ENCODE results near the gene MAN1A1. TPM values are rescaled to one million over a fixed set of nuclear protein-coding genes. Genes with fewer than 3 reads are reported as not detected.

MAN1A1 gene
- total and polyA plus RNA-seq, 2 experiments from 2014 or later = 2.0 to 8.7 TPM

- Mint-ChIP-seq H3K9me3 (no peaks in the 10 kb centered on the region), H3K4me3 (no peak overlapping the region), H3K27ac (no peak overlapping the region), H3K27me3 (ENCODE audit: insufficient read depth, low read depth, poor library complexity) (no peaks in the 10 kb centered on the region), H3K36me3 (ENCODE audit: low read depth) (no peaks in the 10 kb centered on the region), H3K4me1 (peaks cover 23% of the 10 kb centered on the region)
- DNase-seq (ENCODE audit: low spot score) (no peak), ATAC-seq (no peak)
- Histone ChIP-seq H3K27me3 (ENCODE audit: insufficient read depth) (no peaks in the 10 kb centered on the region), H3K4me3 (no peak overlapping the region), H3K36me3 (ENCODE audit: insufficient read depth) (no peaks in the 10 kb centered on the region), H3K79me2 (replicated peaks; ENCODE audit: insufficient read depth) (no peaks in the 10 kb centered on the region), H3K9me2 (ENCODE audit: insufficient read depth) (0 out of 2 replicates have a peak, but pooled peaks cover 2% of the 10 kb centered on the region), H3F3A (replicated peaks; ENCODE audit: low read depth) (no peaks in the 10 kb centered on the region), H3K27ac (ENCODE audit: low read depth) (no peak overlapping the region), H2AFZ (no peak overlapping the region), H4K20me1 (replicated peaks; ENCODE audit: insufficient read depth) (no peaks in the 10 kb centered on the region), H3K4me1 (ENCODE audit: insufficient read depth) (peaks cover 19% of the 10 kb centered on the region; the same call in 1 of the 2 replicates), H3K4me2 (no peak overlapping the region)
- TF ChIP-seq STAT1 (IDR thresholded peaks at IDR 0.05; ENCODE audit: unreplicated experiment) = no peak
- TF ChIP-seq EZH2 (IDR thresholded peaks at IDR 0.05; ENCODE audit: low read depth, unreplicated experiment) = no peak
- TF ChIP-seq ZNF114 (CRISPR knock-in tag; IDR thresholded peaks at IDR 0.05) = no peak
- TF ChIP-seq, protein P1, sequence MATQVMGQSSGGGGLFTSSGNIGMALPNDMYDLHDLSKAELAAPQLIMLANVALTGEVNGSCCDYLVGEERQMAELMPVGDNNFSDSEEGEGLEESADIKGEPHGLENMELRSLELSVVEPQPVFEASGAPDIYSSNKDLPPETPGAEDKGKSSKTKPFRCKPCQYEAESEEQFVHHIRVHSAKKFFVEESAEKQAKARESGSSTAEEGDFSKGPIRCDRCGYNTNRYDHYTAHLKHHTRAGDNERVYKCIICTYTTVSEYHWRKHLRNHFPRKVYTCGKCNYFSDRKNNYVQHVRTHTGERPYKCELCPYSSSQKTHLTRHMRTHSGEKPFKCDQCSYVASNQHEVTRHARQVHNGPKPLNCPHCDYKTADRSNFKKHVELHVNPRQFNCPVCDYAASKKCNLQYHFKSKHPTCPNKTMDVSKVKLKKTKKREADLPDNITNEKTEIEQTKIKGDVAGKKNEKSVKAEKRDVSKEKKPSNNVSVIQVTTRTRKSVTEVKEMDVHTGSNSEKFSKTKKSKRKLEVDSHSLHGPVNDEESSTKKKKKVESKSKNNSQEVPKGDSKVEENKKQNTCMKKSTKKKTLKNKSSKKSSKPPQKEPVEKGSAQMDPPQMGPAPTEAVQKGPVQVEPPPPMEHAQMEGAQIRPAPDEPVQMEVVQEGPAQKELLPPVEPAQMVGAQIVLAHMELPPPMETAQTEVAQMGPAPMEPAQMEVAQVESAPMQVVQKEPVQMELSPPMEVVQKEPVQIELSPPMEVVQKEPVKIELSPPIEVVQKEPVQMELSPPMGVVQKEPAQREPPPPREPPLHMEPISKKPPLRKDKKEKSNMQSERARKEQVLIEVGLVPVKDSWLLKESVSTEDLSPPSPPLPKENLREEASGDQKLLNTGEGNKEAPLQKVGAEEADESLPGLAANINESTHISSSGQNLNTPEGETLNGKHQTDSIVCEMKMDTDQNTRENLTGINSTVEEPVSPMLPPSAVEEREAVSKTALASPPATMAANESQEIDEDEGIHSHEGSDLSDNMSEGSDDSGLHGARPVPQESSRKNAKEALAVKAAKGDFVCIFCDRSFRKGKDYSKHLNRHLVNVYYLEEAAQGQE (IDR thresholded peaks at IDR 0.05; ENCODE audit: unreplicated experiment) = no peak
- TF ChIP-seq, protein P2, sequence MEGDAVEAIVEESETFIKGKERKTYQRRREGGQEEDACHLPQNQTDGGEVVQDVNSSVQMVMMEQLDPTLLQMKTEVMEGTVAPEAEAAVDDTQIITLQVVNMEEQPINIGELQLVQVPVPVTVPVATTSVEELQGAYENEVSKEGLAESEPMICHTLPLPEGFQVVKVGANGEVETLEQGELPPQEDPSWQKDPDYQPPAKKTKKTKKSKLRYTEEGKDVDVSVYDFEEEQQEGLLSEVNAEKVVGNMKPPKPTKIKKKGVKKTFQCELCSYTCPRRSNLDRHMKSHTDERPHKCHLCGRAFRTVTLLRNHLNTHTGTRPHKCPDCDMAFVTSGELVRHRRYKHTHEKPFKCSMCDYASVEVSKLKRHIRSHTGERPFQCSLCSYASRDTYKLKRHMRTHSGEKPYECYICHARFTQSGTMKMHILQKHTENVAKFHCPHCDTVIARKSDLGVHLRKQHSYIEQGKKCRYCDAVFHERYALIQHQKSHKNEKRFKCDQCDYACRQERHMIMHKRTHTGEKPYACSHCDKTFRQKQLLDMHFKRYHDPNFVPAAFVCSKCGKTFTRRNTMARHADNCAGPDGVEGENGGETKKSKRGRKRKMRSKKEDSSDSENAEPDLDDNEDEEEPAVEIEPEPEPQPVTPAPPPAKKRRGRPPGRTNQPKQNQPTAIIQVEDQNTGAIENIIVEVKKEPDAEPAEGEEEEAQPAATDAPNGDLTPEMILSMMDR (conservative IDR thresholded peaks at IDR 0.05; ENCODE audit: low read depth in 2 of 2) = no peak
- TF ChIP-seq NANOG (IDR thresholded peaks at IDR 0.05; ENCODE audit: borderline replicate concordance) = no peak
- TF ChIP-seq ZNF331 (CRISPR knock-in tag; IDR thresholded peaks at IDR 0.05; ENCODE audit: low read depth) = no peak
- no peak for TF ChIP-seq EZH2phosphoT487 (IDR thresholded peaks at IDR 0.05; ENCODE audit: unreplicated experiment)
- no peak for TF ChIP-seq POLR2AphosphoS5 (IDR thresholded peaks at IDR 0.05; ENCODE audit: low read depth)
- TF ChIP-seq ETS1 (IDR thresholded peaks at IDR 0.05) = no peak
- no peak for TF ChIP-seq ZNF462 (CRISPR knock-in tag; IDR thresholded peaks at IDR 0.05)
- TF ChIP-seq CREB1 (CRISPR knock-in tag; IDR thresholded peaks at IDR 0.05; ENCODE audit: low read depth) = no peak
- TF ChIP-seq JUNB (IDR thresholded peaks at IDR 0.05; ENCODE audit: unreplicated experiment) = no peak
These were observed 11.8 kb downstream of the MAN1A1 start for GRCh38 chr6:119337762-119338161.
